Stimulated activated CD8-positive, alpha-beta memory T cell treated with anti-CD3 and anti-CD28 coated beads, Interleukin-7, amount 100 ng/mL, for 48 hours (primary cell): Measurements from ENCODE around the gene ASS1.
A peak's percentile ranks its signal among the peaks of the same experiment; 100 is the strongest.

Experiments used
- DNase-seq, 2 donors: peaks; one replicate each; pipeline ENCODE4 v3.0.0-alpha.2; 2020; ENCODE audit warnings: low read depth in 1 of 2; ENCODE audit errors: extremely low read depth in 1 of 2

The ASS1 gene

DNA sequence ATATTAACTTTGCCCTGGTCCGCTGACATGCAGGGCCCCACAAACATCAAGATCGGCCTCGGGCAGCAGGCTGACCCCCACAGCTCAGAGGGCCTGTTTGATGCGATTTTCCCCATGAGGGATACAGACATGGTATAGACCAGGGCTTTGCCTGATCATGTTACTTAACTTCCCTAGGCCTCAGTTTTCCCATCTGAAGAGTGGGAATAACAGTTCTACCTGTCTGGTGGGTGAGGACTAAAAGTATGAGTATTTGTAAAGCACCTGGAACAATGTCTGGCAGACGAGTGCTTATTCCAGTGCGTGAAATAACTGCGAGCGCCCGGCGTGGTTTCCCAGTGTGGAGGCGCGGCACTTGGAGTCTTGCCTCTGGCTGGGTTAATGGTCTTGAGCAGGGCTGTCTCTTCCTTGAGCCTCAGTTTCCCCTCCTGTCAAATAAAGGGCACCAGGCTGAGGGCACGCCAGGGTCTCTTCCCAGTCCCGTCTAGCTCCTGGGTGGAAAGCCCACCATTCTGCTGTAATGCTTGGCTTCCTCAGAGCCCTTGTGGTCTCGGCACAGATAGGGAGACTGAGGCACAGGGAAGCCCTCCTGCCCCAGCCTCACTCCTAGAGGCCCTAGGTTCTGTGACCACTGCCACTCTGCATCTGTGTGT lies 47.2 kb downstream of the ASS1 start:
- DNase-seq, result no peak

DNA sequence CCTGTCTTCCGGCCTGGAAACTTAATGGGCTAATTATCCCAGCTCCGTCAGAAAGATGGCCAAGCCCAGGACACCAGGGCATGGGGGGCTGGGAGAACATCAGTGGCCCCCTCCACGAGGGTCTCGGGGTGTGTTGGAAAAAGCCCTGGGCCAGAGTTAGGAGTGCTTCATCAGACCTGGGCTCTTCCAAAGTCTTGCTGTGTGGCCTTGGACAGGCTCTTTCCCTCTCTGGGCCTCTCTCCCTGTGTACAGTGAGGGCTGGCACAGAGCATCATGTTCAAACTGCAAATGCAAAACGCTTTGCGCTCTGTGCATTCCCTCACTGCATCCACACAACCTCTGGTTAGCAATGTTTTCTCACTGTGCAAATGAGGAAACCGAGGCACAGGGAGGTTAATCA lies 48.3 kb downstream of the ASS1 start:
- no peak for DNase-seq

GRCh38 chr9:130493476-130493875 lies 48.7 kb downstream of the ASS1 start:
- DNase-seq, result no peak

- DNase-seq, result no peak
Observed at GRCh38 chr9:130495067-130495466, 50.3 kb downstream of the ASS1 start.

DNA sequence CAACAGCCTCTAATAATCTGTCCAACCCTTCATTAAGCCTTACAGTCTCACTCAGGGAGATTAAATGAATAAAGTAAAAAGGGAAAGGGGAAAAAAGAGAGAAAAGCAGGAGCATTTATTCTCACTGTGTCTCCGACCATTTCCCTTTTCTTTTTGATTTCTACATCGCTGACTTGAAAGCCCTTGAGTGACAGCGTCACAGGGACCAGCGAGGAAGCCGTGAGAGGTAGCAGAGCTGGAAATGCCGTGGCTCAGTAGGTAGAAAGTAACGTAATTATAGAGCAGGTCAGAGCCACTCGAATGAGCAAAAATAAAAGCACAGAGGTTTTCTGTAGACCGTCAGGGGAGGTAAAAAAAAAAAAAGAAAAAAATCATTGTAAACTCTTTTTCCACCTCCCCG lies 52.4 kb downstream of the ASS1 start:
- no peak for DNase-seq

DNA sequence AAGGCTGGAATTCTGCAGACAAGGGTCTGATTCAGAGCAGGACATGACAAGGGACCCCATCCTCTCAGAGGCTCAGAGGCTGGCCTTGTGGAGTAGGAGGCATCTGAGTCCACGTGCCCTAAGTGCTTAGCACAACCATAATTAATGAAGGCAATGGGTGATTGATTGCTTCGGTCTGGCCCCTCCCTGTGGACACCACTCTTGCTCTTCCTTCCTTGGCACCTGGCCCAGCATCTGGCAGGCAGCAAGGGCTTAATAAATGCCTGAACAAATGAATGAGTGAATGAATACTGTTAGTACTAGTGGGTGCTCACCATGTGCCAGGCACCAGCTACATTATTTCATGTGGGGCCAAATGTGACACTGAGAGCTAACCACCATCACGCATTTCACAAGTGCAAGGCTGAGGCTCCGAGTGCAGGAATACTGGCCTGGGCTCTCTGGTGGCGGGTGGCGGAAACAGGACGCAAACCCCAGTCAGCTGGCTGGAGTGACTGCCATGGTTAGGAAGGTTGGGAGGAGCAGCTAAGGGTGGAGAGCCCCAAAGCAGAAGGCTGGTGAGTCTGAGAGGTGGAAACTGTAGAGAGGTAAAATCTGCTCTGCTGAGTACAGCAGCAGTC lies 53.6 kb downstream of the ASS1 start:
- DNase-seq, result no peak

DNA sequence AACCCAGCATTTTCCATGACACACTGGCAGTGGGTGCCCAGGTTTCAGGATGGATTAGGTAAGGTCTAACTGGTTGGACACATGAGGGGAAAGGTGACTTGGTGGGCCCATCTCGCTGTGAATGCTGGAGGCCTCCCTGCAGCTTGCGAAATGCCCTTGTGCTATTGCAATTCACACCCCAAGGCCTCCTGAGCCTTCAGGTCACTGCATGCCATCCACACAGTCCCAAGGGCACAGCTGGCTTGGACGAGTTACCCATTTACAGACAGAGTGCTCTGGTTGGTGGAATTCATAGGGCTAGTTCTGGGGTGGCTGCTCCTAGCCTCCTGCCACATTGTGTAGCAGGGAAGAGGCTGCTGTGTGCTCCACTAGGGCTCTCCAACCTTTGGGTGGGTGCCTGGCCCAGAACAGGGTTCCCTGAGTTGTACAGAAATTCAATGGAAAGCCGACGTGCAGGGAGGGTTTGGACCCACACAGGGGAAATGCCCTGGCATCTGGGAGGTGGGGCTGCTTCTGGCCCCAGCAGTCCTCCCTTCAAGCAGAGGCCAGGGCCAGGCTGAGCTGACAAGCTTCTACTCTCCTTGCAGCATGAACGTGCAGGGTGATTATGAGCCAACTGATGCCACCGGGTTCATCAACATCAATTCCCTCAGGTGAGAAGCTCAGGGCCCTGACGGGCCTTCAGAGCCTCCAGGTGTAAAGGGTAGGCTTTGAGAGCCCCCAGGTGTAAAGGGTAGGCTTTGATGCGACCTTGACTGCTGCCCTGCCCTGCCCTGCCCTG lies 54.3 kb downstream of the ASS1 start:
- no peak for DNase-seq

DNA sequence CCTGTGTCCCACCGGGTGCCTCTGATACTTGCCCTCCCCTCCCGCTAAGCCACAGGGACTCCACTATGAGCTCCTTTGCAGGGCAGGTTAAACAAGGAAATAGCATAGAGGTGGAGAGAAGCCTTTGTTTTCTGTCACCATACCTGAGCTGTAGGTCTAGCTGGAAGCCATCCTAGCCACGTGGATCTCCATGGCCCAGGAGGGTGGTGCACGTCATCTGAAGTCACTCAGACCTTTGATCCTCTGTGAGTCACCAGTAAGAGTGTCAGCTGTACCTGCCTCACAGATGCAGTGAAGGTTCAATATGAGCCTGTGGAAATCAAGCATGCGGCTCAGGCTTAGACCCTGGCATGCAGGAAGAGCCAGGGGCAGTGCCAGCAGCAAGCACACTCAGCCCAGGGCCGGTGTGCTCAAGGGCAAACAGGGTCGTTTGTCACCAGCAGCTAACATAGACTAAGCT lies 55.1 kb downstream of the ASS1 start:
- DNase-seq, result no peak

DNA sequence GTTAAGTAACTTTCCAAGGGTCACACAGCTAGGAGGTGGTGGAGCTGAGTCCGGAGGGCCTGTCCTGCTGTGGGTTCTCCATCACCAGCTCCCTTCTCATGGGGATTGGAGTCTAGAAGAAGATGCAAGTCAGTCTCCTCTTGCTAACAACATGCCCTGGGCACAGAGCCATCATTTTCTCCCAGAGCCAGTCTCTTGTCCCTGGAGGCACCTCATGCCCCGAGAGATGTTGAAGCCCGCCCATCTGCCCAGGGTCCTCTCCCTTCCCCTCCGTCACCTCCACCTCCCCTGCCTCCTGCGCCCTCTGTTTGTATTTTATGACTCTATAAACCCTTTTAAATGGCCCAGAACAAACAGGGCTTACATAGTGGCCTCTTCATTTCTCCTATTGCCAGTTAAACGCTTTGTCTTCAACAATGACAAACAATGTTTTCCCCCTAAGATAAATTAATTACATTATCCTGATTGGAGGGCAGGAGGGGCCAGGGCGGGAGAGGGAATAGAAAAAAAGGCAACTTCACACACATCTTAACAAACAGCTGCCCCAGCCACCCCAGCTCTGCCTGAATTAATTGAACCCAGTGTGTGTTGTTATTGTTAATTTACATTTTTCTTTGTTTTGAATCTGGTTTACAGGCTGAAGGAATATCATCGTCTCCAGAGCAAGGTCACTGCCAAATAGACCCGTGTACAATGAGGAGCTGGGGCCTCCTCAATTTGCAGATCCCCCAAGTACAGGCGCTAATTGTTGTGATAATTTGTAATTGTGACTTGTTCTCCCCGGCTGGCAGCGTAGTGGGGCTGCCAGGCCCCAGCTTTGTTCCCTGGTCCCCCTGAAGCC lies 55.8 kb downstream of the ASS1 start:
- DNase-seq, result no peak

- no peak for DNase-seq
Observed at GRCh38 chr9:130501639-130502038, 56.9 kb downstream of the ASS1 start.

- DNase-seq, result no peak
Observed at GRCh38 chr9:130508218-130508617, 63.5 kb downstream of the ASS1 start.

DNA sequence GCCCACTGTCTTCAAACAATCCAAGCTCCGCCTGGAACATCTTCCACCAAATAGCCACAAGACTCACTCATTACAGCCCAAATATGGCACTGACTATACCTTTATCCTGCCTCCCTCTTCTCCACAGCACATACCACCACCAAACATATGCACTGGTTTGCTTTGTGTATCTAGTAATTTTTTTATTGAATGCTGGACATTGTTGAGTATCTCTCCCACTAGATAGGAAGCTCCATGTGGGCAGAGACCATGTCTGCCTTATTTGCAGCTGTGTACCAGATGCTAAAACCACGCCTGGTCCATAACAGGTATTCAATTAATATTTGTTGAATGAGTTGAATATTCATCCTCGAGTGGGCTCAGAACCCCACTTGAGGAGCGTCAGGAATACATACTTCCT lies 67.4 kb downstream of the ASS1 start:
- no peak for DNase-seq

- DNase-seq, result no peak
Observed at GRCh38 chr9:130513078-130513477, 68.3 kb downstream of the ASS1 start.

GRCh38 chr9:130518233-130518632 lies 73.5 kb downstream of the ASS1 start:
- no peak for DNase-seq

DNA sequence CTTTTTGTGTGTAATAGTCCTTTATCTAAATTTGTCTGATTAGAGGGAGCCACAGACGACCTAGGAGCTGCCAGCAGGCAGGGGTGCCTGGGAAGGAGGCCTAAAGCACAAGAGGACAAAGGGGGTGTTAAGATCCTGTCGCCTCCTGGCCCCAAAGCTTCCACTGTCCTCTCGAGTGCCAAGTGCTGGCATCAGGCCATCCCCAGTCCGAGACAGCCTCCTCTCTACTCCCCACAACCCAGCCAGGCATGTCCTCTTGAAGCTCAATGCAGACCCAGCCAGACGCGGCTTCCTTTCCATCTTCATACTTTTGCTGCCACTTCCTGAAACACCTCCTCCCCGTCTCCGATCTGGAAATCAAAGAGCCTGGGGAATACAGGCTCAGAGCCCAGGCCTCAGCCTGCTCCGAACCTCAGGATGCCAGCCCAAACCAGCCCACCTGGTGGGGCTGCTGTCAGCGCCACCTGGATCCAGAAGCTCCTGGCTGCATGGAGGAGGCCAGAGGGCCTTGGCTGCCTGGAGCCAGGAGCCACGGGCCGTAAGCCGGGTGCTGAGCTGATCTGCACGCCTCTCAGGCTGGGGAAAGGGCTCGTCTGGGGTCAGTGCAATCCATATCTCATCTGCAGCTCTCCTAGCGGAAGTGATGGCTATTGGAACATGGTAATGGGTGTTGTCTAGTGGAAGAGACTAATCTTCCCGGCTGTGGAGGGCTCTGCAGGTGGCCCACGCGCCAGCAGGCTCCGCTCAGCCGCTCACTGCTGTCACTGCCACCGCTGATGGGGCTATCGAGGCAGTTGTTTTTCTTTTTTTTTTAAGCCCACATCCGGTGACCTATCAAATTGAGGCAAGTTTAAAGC lies 74.4 kb downstream of the ASS1 start:
- DNase-seq, result no peak

DNA sequence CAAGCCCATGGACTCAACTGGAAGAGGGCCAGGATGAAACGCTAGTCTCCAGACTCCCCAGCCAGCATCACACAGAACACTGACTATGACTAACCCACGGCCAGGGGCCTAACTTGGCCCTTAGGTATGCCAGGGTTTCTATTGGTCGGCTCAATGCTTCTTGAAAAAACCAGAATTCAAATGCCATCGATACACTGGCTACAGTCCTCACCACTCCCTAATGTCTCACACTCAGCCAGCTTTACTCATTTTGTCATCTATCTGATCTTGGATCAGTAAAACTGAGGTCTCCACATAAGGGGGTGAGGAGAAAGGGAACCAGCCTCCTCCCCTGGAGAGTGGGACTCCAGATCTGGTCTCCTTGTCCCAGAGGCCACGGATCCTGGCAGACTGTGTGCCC lies 75.2 kb downstream of the ASS1 start:
- DNase-seq, result no peak

DNA sequence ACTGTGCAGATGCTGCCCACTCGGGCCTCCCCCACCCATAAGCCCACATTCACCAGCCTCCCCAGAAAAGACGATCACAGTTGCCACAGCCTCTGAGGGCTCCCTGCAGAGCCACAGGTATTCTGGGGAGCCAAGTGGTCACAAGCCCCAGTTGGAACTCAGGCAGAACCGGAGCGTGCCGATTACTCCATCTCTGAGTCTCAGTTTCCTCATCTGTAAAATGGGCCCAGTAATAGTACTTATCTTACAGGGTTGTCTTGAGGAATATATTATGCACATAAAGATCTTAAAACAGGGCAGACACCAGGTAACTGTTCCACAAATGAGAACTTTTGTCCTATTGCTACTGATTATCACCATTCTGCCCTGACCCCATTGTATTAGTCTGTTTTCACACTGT lies 77.0 kb downstream of the ASS1 start:
- DNase-seq, result no peak

- peak in 1 of 2 donors; percentile 6 for DNase-seq
Observed at GRCh38 chr9:130522233-130522808, 77.6 kb downstream of the ASS1 start.

GRCh38 chr9:130523921-130524320 lies 79.2 kb downstream of the ASS1 start:
- no peak for DNase-seq
